ENCODE results near the gene RPL7L1. TPM values are rescaled to one million over a fixed set of nuclear protein-coding genes. Genes with fewer than 3 reads are reported as not detected.

Gene RPL7L1
- total RNA-seq, 1 experiment from 2014 or later: 103 TPM

DNA sequence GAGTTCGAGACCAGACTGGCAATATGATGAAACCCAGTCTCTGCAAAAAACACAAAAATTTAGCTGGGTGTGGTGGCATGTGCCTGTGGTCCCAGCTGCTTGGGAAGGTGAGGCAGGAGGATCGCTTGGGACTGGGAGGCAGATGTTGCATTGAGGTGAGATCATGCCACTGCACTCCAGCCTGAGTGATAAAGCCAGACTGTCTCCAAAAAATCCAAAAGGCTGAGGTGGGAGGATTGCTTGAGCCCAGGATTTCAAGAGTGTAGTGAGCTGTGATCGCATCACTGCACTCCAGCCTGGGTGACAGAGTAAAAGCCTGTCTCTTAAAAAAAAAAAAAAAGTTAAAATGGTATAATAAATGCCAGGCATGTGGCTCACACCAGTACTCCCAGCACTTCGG lies 35.1 kb downstream of the RPL7L1 start:
- Mint-ChIP-seq H3K4me1 (ENCODE audit: low read depth, unreplicated experiment) (no peaks in the 10 kb centered on the region), H3K27me3 (ENCODE audit: insufficient read depth, unreplicated experiment) (no peaks in the 10 kb centered on the region), H3K4me3 (ENCODE audit: unreplicated experiment) (no peak overlapping the region), H3K27ac (ENCODE audit: unreplicated experiment) (no peak overlapping the region), H3K36me3 (ENCODE audit: insufficient read depth, unreplicated experiment) (no peaks in the 10 kb centered on the region), H3K9me3 (ENCODE audit: unreplicated experiment) (no peaks in the 10 kb centered on the region)
- H3K27me3 ChIP-seq (replicated peaks; ENCODE audit: control insufficient read depth, insufficient read depth, low read length): no peaks in the 10 kb centered on the region; the same call in 1 of the 2 replicates
- TF ChIP-seq, protein P1, sequence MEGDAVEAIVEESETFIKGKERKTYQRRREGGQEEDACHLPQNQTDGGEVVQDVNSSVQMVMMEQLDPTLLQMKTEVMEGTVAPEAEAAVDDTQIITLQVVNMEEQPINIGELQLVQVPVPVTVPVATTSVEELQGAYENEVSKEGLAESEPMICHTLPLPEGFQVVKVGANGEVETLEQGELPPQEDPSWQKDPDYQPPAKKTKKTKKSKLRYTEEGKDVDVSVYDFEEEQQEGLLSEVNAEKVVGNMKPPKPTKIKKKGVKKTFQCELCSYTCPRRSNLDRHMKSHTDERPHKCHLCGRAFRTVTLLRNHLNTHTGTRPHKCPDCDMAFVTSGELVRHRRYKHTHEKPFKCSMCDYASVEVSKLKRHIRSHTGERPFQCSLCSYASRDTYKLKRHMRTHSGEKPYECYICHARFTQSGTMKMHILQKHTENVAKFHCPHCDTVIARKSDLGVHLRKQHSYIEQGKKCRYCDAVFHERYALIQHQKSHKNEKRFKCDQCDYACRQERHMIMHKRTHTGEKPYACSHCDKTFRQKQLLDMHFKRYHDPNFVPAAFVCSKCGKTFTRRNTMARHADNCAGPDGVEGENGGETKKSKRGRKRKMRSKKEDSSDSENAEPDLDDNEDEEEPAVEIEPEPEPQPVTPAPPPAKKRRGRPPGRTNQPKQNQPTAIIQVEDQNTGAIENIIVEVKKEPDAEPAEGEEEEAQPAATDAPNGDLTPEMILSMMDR (IDR thresholded peaks at IDR 0.05; ENCODE audit: insufficient read depth in 1 of 2, low read depth in 1 of 2, low read length in 1 of 2, severe bottlenecking in 1 of 2, unreplicated experiment in 1 of 2): no peak
- no TSS peak for BruUV-seq (replicated peaks)
- POLR2A ChIA-PET: no interaction called here
- CTCF ChIA-PET: interaction anchor here (0.6 to 0.7 kb wide), 2 partner anchors 15 to 442 kb away, joined by 3 read pairs; partner anchors contain the start of gene CNPY3
- no peak for DNase-seq
- H3K36me3 ChIP-seq (ENCODE audit: control insufficient read depth, insufficient read depth, low read length): no peaks in the 10 kb centered on the region
- intact Hi-C loops (cut with micrococcal nuclease; ENCODE audit: unreplicated experiment): no loop called here
- H3K9me3 ChIP-seq: no peaks in the 10 kb centered on the region
- H3K4me3 ChIP-seq (ENCODE audit: low read depth, low read length): no peak overlapping the region
- no peaks in the 10 kb centered on the region for H3K4me1 ChIP-seq

DNA sequence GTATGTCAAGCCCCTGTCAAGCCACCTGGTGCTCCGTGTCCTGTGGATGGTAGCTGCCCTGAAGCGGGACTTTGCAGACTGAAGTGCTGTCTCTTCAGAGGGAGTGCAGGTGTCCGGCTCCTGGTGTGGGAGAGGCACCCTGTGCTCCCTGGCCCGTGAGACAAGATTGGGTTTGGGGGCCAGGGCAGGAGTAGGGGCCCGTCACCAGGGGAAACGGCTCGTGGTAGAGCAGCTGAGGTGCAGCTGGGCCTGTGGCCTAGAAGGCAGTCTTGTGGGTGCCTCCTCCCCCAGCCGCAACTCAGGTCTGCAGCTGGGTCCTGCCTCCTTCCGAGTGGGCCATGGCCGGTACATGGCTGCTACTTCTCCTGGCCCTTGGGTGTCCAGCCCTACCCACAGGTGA lies 36.3 kb downstream of the RPL7L1 start, which contains the start of gene PTCRA:
Gene PTCRA (plus strand): TSS at position 322 of the 400 bp plus-strand sequence. CDS start 17 bp downstream, at position 339.
- Histone ChIP-seq H3K36me3 (ENCODE audit: control insufficient read depth, insufficient read depth, low read length) (no peaks in the 10 kb centered on the region), H3K9me3 (no peaks in the 10 kb centered on the region), H3K4me3 (ENCODE audit: low read depth, low read length) (no peak within 1 kb of the TSS), H3K4me1 (no peaks in the 10 kb centered on the region), H3K27me3 (replicated peaks; ENCODE audit: control insufficient read depth, insufficient read depth, low read length) (no peaks in the 10 kb centered on the region; the same call in 1 of the 2 replicates)
- no peak within 1 kb of the TSS for H3K27ac Mint-ChIP-seq (ENCODE audit: unreplicated experiment)
- intact Hi-C loops (cut with micrococcal nuclease; ENCODE audit: unreplicated experiment): no loop called here
- no peaks in the 10 kb centered on the region for H3K9me3 Mint-ChIP-seq (ENCODE audit: unreplicated experiment)
- DNase-seq: no peak
- no peaks in the 10 kb centered on the region for H3K4me1 Mint-ChIP-seq (ENCODE audit: low read depth, unreplicated experiment)
- H3K36me3 Mint-ChIP-seq (ENCODE audit: insufficient read depth, unreplicated experiment): no peaks in the 10 kb centered on the region
- no peaks in the 10 kb centered on the region for H3K27me3 Mint-ChIP-seq (ENCODE audit: insufficient read depth, unreplicated experiment)
- no peak within 1 kb of the TSS for H3K4me3 Mint-ChIP-seq (ENCODE audit: unreplicated experiment)
- ChIA-PET POLR2A (no interaction called here), CTCF (no interaction called here)
- no TSS peak for BruUV-seq (replicated peaks)
- TF ChIP-seq, protein P1 (IDR thresholded peaks at IDR 0.05; ENCODE audit: insufficient read depth in 1 of 2, low read depth in 1 of 2, low read length in 1 of 2, severe bottlenecking in 1 of 2, unreplicated experiment in 1 of 2): no peak

DNA sequence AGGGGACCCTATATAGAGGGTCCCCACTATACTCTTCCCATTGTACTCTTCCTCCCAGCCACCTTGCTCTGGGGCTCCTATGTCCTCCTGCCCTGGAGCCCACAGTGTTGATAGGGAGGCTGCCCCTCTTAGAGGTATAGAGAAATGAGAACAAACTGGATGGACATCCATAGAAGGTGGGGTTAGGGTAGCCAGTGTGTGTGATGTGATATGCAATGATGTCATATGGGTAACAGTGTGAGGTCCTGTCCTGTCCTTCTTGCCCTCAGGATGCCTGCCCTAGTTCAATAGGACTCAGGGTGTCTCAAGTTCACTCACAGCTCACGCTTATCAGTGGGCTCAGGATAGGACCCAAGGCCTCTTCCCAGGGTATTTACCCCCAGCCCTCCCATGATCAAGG lies 36.9 kb downstream of the RPL7L1 start:
- no peak for DNase-seq
- no peaks in the 10 kb centered on the region for H3K9me3 Mint-ChIP-seq (ENCODE audit: unreplicated experiment)
- Histone ChIP-seq H3K4me1 (no peaks in the 10 kb centered on the region), H3K36me3 (ENCODE audit: control insufficient read depth, insufficient read depth, low read length) (no peaks in the 10 kb centered on the region), H3K9me3 (no peaks in the 10 kb centered on the region), H3K27me3 (replicated peaks; ENCODE audit: control insufficient read depth, insufficient read depth, low read length) (no peaks in the 10 kb centered on the region; the same call in 1 of the 2 replicates), H3K4me3 (ENCODE audit: low read depth, low read length) (no peak overlapping the region)
- H3K4me1 Mint-ChIP-seq (ENCODE audit: low read depth, unreplicated experiment): no peaks in the 10 kb centered on the region
- TF ChIP-seq, protein P1 (IDR thresholded peaks at IDR 0.05; ENCODE audit: insufficient read depth in 1 of 2, low read depth in 1 of 2, low read length in 1 of 2, severe bottlenecking in 1 of 2, unreplicated experiment in 1 of 2): no peak
- no peaks in the 10 kb centered on the region for H3K27me3 Mint-ChIP-seq (ENCODE audit: insufficient read depth, unreplicated experiment)
- no peak overlapping the region for H3K4me3 Mint-ChIP-seq (ENCODE audit: unreplicated experiment)
- H3K27ac Mint-ChIP-seq (ENCODE audit: unreplicated experiment): no peak overlapping the region
- BruUV-seq (replicated peaks): no TSS peak
- ChIA-PET CTCF (no interaction called here), POLR2A (no interaction called here)
- intact Hi-C loops (cut with micrococcal nuclease; ENCODE audit: unreplicated experiment): no loop called here
- no peaks in the 10 kb centered on the region for H3K36me3 Mint-ChIP-seq (ENCODE audit: insufficient read depth, unreplicated experiment)
